ENCODE results near the gene MAP4K5. TPM values are rescaled to one million over a fixed set of nuclear protein-coding genes. Genes with fewer than 3 reads are reported as not detected.

The MAP4K5 gene
- total RNA-seq, 1 donor from 2014 or later: 69.9 TPM

DNA sequence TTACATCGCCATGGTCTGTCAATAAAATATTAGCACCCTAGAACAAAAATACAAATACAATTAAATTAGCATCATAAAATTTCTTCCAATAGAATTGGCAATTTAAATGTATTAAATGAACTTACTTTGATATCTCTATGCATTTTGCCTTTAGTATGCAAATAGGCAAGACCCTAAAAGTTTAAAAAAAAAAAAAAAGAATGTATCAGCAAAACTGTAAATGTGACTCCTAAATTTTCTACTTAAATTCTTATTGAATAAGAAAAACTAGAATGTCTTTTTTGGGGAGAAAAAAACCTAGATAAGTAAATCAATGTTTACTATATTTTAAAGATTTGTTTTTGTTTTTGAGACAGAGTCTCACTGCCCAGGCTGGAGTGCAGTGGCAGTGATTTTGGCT is 56.2 kb downstream of the MAP4K5 start:
- no peak for DNase-seq (ENCODE audit: low read depth)

DNA sequence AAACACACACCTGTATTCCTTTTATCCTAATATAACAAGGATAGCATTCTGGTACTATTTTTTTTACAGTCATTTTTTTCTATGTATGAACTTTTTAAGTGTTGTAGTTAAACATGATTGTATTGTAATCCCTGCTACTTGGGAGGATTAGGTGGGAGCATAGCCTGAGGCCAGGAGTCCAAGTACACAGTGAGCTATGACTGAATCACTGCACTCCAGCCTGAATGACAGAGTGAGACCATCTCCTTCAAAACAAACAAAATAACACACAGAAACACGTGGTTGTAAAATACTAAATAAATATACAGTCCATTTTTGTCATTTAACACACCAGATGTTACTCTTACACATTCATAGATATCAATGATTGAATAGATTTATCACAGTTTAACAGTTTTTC is 56.9 kb downstream of the MAP4K5 start:
- DNase-seq (ENCODE audit: low read depth): no peak

DNA sequence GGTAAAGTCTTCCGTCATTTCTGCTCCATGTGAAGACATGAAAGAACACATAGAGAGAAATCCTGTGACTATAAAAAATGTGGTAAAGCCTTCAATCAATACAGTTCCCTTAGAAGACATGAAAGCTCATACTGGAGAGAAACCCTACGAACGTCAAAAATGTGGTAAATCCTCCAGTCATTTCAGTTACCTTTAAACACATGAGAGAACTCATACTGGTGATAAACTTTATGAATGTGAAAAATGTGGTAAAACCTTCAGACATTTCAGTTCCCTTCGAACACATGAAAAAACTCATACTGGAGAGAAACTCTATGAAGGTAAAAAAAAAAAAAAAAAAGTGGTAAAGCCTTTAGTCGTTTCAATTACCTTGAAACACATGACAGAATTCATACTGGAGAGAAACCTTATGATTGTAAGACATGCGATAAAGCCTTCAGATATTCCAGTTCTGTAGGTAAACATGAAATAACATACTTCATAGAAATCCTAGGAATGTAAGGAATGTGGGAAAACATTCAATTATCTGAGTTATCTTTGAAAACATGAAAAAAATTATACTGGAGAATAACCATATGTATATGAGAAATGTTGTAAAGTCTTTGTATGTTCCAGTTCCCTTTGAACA is 60.4 kb downstream of the MAP4K5 start:
- no peak for DNase-seq (ENCODE audit: low read depth)

DNA sequence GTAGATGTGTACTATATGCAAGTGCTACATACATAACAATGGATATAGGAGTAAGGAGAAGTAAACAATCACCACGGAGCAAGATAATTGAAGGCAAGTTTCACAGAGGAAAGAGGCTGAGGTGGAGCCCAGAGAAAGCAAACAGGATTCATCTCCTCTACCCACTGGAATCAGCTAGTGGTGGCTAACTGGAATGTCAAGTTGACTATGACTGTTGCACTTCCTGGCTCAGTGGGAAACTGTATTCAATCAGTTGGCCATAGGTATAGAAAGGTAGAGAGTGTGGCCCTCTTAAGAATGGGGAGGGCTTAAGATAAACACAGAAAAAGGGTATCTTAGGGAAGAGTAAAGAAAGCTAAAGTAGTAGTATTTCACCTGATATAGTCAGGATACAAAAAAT is 62.4 kb downstream of the MAP4K5 start:
- DNase-seq (ENCODE audit: low read depth): no peak

- no peak for DNase-seq (ENCODE audit: low read depth)
Measured at GRCh38 chr14:50462111-50462510, 70.3 kb downstream of the MAP4K5 start.

DNA sequence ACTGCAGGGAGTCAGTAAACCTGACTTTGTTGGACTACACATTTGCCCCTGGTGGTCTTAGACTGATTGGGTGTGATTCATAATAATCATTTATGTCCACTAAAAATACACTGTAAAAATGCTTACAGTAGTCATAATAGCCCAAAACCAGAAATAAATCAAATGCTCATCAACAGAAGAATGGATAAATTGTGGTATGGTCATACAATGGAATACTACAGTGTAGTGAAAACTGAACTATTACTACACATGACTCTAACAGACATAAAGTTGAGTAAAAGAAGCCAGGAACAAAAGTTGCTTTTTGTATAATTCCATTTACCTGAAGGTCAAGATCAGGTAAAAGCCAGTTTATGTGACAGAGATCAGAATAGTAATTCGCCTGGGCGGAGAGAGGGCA is 78.5 kb downstream of the MAP4K5 start:
- no peak for DNase-seq (ENCODE audit: low read depth)

GRCh38 chr14:50452979-50453705 is 79.2 kb downstream of the MAP4K5 start:
- peak; percentile 84 for DNase-seq (ENCODE audit: low read depth)

DNA sequence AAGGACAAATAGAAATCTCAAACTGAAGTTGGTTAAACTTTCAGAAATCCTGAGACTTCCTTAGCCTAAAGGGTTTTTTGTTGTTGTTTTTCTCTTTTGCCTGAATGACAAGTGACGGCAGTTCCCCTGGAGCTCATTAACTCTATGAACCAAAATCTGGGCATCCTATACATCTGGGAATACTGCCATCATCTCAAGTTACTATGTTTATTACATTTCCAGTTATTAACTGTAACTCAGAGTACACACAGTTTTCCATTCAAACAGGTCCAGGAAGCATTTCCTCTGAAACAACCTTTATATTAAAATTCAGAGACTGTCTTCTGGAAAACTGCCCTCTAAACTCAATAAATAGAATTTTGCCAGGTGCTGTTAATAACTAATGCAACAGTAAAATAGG is 80.1 kb downstream of the MAP4K5 start:
- DNase-seq (ENCODE audit: low read depth): no peak

GRCh38 chr14:50451854-50452253 is 80.5 kb downstream of the MAP4K5 start:
- no peak for DNase-seq (ENCODE audit: low read depth)

DNA sequence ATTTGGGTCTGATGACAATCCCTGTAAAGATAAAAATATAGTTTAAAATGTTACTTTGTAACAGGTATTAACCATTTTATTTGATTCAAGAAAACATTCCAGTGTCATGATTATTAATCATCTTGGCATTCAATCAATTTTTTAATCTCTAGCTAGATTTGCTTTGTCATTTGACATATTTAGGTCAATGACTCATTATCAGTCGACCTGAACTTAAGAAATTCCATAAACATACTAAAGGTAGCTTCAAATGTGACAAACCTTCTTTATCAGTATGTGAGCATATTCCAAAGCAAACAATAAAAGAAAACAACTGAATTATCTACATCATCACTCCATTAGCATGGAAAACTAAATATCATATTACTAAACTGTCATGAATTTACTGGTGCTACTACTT is 84.9 kb downstream of the MAP4K5 start:
- peak; percentile 69 for DNase-seq (ENCODE audit: low read depth)

GRCh38 chr14:50434528-50434927 is 97.8 kb downstream of the MAP4K5 start:
- no peak for DNase-seq (ENCODE audit: low read depth)

DNA sequence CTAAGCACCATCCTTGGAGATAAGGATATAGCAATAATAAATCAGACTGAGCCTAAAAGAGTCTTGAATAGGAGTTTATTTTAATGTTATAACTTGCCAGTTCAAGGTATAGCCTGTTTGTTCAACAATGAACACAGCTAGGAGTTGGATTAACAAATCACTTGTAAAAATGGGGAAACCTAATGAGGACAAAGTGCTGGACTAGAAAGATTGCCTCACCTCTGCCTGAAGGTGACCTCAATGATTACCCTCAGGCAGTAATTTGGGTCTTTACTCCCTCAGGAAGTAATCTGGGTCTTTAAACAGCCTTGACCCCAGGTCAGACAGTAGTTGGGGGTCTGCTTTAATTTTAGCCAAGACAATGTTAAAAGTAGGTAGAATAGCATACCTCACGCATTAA is 100.2 kb downstream of the MAP4K5 start:
- DNase-seq (ENCODE audit: low read depth): no peak

DNA sequence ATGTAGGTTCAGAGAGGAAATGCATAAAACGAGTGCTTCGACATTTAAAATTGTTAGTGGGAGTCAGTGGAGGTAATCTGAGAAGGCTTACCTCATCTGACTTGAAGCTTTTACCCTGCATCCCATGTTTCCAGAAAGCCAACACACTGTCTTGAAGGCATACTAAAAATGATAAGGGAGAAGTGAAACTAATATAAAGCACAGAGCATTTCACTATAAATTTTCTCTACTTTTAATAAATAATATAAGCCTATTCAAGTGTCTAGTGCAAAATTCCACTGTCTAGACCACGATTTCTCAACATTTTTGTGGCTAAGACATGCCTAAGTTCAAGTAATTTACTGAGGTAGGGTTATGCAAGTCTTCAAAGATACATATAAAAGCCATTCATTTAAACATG is 106.6 kb downstream of the MAP4K5 start:
- peak; percentile 79 for DNase-seq (ENCODE audit: low read depth)

- no peak for DNase-seq (ENCODE audit: low read depth)
Measured at GRCh38 chr14:50425105-50425504, 107.3 kb downstream of the MAP4K5 start.

GRCh38 chr14:50423529-50423928 is 108.8 kb downstream of the MAP4K5 start:
- DNase-seq (ENCODE audit: low read depth): no peak

DNA sequence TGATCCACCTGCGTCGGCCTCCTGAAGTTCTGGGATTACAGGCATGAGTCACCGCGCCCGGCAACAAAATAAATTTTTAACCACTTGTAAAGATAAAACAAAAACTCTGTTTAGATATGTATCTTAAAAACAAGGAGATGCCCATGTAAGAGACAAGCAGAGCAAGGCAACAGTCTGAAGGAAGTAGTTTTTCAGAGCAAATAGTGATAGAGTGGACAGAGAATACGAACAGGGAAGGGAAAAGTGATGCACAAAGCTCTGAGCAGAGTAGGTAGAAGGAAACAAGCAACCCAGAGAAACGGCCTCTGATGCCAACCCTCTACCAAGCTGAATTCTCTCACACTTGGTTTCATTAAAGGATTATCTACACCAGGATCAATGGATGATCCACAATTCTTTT is 110.9 kb downstream of the MAP4K5 start:
- no peak for DNase-seq (ENCODE audit: low read depth)

DNA sequence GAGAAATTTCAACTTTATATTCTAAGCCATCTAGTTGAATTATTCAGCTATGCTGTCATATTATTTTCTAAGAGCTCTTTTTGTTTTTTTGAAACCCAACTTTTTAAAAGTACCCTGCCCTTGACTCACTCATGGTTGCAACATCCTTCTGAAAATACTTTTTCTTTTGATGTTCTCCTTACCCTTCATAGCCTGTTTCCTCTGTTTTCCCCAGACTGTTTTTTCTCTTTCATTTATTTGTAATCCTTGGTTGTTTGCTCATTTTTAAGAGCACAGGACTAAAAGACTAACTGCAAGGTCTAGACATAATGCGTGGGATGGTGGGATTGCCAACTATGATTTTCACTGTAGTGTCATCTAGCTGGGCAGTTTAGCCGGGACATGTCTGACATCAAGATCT is 114.5 kb downstream of the MAP4K5 start:
- DNase-seq (ENCODE audit: low read depth): peak; percentile 59

GRCh38 chr14:50410921-50411320 is 121.4 kb downstream of the MAP4K5 start:
- peak; percentile 95 for DNase-seq (ENCODE audit: low read depth)

DNA sequence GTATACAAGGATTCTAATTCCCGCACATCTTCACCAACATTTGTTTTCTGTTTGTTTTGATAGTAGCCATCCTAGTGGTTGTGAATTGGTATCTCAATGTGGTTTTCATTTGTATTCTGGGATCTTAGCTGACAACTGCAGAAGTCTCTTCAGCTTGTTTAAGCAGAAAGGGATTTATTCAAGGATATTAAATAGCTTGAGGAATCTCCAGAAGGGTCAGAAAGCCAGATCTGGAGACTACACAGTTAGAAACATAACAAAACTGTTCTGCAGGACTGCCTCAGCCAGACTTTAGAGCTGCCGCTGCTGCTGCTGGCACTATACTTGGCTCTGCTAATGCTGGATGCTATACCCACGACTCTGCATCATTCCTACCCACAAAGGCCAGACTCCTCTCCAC is 122.3 kb downstream of the MAP4K5 start:
- no peak for DNase-seq (ENCODE audit: low read depth)

DNA sequence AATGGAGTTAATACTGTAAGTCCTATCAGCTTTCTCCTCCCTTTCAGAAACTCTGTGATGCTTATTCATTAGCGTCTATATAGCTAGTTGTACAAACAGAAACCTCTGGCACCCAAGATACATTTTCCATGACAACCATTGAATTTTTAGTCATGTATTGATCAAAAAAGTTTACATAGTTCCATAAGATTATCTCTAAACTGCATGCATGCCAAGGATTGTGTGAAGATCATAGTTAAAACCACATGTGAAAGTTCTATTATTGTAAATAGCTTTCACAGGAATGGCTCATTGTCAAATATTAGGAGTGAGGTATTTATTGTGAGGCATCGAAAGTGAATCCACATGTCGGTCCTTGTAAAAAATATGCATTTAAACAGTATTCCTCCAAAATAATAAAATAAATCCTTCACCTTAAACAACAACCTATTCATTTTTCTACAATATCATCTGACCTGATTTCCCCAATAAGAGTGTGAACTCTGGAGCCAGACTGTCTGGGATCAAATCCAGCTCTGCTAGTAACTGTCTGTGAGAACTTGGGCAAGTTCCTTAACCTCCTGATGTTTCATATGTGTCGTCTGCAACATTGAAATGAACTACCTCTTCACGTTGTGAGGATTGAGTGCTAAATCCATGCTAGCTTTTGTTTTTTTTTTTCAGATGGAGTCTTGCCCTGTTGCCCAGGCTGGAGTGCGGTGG is 125.1 kb downstream of the MAP4K5 start:
- DNase-seq (ENCODE audit: low read depth): no peak

DNA sequence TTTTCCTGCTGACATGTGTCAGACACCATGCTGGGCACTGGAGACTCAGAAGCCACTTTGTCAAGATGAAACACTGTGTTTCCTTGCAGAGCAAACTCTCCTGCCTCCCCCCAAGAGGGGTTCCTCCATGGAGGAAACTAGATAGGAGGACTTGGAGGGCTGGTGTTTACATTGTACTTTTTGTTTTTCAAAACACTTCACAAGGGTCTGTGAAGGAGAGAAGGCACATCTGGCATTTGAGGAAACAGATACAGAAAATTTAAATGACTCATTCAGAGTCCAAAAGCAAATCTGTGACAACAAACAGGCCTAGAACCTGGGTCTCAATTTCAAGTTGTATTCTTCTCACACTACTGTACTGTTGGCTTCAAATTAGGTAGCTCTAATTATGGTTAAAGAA is 128.9 kb downstream of the MAP4K5 start:
- DNase-seq (ENCODE audit: low read depth): no peak

GRCh38 chr14:50402965-50403364 is 129.4 kb downstream of the MAP4K5 start:
- DNase-seq (ENCODE audit: low read depth): peak; percentile 50

- DNase-seq (ENCODE audit: low read depth): peak; percentile 52
Measured at GRCh38 chr14:50400461-50400860, 131.9 kb downstream of the MAP4K5 start.

Measured in renal cortical epithelial cell (primary cell).